T-helper 2 cell (primary cell): ENCODE measurements around the gene MGAT5B.

ENCODE experiments used
- DNase-seq, 5 experiments: peaks; one replicate each; pipeline versions ENCODE4 v3.0.0 to v3.0.0-alpha.2; 2012 to 2022

The MGAT5B gene

DNA sequence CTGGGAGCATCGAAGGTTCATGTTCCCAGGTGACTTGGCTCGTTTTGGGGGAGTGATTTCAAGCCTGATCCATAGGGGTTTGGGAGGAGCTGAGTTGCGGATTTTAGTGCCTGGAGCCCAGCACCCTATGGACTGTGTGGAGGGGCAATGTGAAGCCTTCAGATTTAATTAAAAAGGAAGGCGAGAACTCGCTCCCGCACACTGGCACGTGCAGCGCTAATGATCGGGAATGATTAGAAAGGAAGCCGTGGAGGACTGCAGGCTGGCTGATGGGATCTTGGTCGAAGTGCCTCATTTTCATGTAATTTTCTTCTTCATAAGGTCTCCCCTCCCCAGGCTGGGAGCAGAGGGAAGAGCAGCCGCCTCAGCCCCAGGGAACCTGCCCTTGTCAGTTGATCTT is 12.8 kb downstream of the MGAT5B start:
- no peak for DNase-seq

DNA sequence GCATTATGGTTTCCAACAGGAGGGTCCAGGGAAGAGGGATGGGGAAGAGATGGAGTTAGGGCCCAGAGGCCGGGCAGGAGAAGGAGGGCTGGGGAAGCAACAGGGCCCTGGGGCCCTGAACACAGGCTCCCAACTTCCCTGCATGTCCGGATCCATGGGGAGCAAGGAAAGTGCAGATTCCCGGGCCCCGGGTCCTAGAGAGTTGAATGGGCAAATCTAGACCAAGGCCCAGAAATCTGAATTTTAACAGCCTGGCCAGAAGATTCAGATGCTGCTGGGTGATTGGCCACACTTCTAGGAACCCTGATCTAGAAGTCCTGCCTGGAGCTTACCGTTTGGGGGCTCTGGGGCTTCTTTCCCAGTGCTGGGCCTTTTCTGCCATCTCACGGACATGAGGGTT is 13.2 kb downstream of the MGAT5B start:
- DNase-seq, result no peak

DNA sequence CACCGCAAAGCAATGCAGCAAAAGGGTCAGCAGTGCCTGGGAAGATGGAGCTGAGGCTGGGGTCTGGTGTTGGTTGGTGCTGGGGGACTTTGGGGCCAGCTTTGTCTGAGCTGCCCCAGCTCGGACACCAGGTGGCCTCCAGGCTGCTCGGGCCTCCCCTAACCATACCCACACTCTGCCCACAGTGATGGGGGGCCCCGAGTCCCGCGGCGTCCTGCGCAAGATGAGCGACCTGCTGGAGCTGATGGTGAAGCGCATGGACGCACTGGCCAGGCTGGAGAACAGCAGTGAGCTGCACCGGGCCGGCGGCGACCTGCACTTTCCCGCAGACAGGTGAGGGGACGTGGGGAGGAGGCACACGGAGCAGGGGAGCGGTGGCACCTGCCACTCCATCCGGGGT is 13.8 kb downstream of the MGAT5B start:
- DNase-seq, result no peak

DNA sequence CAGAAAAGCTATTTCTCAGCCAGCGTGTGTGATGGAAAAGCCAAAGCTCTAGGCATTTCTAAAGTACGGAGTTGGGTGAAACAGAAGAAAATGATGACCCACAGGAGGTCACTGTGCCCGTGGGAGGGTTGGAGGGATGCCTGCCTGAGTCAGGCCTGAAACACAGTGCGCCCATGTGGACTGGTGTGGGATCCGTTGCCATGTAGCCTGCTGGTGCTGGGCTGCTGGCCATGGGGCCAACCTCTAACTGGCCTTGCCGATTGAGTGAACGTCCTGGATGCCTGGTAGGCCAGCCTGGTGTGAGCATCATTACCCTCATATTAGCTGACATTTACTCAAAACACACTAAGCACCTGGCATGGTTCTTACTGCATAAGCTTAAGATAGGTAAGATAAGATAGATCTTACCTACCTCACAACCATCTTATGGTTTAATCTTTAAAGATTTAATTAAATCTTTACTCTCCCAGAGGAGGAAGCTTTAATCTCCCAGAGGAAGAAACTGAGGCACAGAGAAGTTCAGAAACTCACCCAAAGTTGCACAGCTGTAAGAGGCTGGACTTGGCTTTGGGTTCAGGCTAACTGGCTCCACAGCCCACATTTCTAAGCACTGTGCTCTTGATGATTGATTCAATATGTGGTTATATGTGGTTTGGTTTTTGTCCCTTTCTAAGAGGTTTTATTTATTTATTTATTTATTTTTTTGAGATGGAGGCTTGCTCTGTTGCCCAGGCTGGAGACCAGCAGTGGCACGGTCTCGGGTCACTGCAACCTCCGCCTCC is 15.7 kb downstream of the MGAT5B start:
- DNase-seq, result no peak

DNA sequence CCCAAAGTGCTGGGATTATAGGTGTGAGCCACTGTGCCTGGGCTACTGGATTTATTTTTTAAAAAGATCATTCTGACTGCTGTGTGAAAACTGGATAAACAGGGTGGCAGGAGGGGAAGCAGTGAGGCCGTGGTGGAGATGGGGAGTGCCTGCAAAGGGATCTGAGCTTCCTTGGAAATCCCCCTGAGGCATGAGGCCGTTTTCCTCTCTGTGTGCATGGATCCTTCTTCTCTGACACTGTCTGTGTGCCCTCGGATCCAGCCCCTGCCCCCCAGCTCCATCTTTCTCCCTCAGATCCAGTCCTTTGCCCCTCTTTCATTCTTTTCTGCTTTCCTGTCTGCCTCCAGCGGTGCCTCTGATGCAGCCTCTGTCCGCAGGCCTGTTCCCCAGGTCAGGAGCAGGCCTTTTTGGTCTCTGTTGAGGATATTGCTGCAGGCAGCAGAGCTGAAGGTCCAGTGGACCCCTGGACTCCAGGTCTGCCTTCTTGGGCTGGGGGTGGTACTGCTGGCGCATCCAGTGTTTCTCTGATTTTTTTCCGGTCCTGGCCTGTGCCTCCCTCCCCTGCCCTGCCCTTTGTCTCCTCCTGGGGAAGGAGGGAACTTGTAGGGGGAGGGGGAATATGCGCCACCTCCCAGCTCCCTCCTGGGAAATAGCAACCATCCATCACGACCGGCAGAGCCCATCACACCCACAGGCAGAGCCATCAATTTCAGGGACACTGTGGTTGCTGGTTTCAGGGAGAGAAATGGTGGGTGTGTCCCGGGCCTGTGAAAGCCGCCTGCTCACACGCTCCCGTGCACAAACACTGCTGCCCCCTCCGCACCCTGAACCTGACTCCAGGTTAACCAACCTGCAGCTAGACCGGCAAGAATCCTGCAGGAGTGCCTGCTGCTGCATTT is 17.0 kb downstream of the MGAT5B start:
- DNase-seq, result no peak

DNA sequence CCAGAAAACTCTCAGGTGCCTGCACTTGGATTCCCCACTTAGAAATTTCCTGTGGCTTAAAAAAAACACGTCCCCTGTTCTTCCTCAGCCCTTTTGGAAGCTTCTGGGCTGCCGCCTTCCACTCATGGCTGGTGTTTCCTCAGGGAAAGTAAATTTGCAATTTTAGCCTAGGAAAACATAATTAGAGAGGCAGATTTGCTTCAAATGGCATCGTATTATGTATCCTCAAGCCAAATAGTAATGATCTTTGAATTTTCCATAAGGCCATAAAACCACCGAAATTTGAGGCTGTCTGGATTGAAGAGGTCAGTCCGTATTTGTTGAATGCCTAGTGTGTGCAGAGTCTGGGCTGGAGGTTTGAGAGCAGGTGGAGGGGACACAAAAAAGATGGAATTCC is 17.7 kb downstream of the MGAT5B start:
- no peak for DNase-seq

DNA sequence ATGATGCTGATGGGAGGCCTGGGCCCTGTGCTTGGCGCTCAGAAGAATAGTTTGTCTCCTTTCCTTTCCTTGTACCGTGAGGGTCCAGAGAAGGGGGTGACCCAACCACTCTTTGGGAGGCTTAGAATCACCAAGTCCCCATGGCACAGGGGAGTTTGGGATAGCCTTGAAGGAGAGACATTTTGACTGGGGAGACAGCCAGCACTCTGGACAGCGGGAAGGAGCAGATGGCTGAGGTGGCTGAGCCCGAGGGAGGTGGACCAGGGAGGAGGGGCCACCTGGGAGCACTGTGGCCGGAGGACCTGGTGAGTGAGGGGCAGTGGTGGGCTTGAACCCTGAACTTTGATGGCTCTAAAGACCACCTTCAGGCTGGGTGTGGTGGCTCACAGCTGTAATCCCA is 18.2 kb downstream of the MGAT5B start:
- DNase-seq, result no peak

DNA sequence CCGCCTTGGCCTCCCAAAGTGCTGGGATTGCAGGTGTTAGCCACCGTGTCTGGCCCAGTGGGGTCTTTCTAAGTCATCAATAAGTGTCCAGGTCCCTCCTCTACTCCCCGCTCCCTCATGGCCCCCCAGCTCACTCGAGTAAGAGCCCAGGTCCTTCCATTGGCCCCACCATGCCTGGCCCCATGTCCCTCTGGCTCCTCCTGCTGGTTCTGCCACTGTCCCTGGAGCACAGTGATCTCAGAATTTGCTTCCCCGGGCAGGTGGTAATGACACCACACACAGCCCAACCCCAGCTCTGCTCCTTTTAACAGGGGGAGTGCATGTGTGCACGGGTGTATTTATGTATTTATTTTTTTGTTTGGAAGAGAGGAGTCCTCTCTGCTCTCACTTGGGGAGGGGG is 19.6 kb downstream of the MGAT5B start:
- DNase-seq, result no peak

DNA sequence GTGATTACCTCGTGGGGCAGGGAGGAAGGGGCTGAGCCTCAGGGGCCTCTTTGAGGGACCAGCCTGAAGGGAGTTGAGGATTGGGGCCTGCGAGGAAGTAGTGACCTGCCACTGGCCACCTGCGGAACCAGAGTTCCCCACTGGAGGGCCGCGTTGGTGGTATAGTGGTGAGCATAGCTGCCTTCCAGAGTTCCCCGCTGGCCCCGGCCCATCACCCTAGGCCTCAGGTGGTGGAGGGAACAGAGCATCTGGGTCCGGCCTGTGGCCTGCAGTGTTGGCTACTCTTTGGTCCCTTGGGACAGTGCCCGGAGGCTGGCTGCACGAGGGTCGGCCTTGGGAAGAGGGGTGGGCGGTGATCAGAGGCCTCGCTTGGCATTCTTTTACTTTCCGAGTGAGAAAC is 20.5 kb downstream of the MGAT5B start:
- no peak for DNase-seq

DNA sequence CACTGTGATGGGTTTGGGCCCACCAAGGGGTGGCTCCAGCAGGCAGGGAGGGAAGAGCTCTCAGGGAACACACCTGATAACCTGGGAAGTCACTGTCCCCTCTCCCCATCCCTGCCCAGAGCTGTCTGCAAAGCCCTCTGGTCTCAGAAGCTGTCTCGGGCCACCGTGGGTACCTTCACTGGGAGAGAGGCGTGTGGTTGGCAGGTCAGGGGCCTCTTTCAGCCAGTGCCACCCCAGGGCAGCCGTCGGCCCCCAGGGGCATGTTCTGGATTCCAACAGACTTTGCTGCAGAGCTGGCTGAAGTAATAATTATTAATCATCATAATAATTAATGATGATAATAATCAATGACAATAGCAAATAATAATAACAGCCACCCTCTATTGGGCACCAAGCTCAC is 21.1 kb downstream of the MGAT5B start:
- DNase-seq, result no peak

DNA sequence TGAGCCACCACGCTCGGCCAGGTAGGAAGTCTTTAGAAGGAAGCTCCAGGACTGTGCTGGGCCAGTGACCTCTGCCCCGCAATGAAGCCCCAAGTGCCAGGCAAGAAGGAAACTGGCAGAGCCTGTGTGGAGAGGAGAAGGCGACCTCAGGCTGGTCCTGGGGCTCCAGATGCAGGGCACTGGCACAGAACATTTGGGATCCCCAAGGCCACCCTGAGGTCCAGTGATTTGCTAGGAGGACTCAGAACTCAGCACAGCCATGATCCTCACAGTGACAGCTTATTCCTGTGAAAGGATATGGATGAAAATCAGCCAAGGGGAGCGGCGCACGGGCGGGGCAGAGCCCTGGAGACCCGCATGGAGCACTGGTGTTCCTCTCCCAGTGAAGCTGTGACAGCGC is 24.1 kb downstream of the MGAT5B start:
- DNase-seq, result no peak

DNA sequence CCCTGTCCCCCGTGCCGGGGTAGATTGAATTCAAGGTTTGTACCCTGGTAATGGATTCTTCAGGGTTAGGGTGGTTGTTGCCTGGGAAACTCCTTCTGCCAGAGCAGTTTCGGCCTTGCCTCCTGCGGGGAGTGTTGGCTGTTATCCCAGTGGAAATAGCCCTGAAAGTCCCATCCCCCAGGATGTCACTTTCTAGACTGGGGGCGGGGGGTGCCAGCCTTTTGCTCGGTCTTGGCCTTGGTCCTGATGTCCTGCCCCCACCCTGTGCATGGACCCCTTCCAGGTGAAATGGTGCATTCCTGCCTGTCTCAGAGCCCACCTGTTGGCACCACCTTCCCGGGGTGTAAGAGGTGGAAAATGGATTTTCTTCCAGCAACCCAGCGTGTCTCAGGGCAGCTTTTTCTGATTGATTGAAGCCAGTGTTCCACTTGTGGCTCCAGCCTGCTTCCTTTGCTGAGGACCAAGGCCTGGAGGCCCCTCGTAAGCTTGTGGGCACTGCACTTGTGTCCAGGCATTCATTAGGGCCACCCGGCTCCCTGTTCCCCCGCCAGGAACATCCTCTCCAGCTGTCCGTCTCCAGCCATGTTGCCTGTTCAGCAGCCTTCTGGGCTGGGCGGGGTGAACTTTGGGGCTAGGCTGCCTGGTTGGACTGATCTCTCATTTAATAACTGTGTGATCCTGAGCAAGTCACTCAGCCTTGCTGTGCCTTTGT is 25.6 kb downstream of the MGAT5B start:
- DNase-seq, result no peak

DNA sequence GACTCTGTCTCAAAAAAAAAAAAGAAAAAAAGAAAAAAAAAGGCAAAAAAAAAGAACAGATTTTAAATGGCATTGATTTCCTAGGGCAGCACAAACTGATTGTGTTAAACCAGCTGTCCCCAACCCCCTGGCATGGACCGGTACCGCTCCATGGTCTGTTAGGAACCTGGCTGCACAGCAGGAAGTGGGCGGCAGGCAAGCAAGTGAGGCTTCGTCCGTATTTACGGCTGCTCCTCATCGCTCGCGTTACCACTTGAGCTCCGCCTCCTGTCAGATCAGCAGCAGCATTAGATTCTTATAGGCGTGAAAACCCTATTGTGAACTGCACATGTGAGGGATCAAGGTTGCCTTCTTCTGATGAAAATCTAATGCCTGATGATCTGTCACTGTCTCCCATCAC is 26.6 kb downstream of the MGAT5B start:
- no peak for DNase-seq

DNA sequence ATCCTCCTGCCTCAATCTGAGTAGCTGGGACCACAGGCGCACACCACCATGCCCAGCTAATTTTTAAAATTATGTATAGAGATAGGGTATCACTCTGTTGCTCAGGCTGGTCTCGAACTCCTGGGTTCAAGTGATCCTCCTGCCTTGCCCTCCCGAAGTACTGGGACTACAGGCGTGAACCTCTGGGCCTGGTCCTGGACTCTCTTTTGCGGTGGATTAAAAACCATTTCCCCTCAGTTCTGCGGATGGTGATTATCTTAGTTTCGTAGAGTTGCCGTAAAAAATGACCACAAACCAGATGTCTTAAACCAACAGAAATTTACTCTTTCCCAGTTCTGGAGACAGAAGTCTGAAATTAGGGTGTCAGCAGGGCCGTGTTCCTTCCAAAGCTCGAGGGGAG is 28.8 kb downstream of the MGAT5B start:
- DNase-seq, result no peak

DNA sequence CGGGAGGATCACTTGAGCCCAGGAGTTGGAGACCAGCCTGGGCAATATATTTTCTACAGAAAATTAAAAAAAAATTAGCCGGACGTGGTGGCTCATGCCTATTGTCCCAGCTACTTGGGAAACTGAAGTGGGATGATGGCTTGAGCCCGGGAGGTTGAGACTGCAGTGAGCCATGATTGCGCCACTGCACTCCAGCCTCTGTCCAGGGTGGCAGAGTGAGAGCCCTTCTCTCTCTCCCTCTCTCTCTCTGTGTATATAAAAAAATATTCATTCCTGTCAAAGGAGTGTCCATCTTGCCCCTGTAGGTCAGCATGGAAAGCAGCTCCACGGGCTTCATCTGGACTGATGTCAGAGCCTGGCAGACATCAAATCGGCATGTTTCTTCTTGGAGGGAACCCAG is 31.2 kb downstream of the MGAT5B start:
- DNase-seq, result no peak

DNA sequence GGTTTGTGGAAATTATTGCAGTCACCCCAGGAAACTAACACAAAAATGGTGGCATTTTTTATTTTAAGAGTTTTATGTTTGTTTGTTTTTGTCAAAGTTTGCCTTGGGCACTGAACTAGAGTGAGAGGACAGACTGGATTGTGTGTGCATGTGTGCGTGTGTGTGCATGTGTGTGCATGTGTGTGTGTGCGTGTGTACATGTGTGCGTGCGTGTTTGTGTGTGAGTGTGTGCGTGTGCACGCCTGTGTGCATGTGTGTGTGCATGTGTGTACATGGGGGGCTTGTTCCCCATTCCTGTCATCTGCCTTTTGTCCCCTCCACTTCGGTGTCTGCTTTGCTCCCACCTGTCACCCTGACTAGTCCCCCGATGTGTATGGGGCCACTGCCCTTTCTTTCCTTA is 32.5 kb downstream of the MGAT5B start:
- DNase-seq, result no peak

DNA sequence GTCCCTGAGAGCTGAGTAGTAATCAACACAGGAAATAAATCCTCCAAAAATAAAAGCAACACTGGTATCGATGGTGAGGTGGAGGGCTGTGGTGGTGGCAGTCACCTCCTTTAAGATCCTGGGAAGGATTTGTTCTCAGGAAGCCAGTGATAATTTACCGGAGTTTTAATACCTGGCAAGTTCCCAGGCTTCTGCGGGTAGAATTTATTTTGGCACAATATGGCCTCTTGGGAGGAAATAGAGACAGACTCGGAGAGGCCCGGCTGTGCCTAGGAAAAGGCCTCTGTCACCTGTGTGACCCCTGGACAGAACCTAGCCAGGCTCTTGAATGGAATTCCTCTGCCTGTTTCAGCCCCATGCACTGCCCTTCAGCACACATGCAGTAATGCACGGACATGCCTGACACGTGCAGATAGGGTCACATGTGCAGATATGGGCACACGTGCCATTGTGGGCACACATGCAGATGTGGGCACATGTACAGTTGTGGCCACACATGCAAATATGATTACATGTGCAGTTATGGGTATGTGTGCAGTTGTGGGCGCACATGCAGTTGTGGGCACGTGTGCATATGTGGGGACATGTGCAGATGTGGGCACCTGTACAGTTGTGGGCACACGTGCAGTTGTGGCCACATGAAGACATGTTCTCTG is 33.5 kb downstream of the MGAT5B start:
- no peak for DNase-seq

DNA sequence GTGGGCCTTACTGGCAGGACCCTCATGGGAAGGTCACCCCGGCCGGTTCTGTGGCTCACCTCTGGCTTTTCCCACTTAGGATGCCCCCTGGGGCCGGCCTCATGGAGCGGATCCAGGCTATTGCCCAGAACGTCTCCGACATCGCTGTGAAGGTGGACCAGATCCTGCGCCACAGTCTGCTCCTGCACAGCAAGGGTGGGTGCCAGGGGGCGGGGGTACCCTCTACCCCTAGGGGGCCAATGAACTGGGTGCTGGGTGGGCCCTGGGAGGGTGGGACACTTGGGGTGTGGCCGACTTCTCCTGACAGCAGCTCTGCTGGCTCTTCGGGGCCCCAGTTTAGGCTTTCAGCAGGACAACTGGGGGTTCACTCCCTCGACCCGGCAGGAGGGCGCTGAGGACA is 34.3 kb downstream of the MGAT5B start:
- DNase-seq, result no peak

DNA sequence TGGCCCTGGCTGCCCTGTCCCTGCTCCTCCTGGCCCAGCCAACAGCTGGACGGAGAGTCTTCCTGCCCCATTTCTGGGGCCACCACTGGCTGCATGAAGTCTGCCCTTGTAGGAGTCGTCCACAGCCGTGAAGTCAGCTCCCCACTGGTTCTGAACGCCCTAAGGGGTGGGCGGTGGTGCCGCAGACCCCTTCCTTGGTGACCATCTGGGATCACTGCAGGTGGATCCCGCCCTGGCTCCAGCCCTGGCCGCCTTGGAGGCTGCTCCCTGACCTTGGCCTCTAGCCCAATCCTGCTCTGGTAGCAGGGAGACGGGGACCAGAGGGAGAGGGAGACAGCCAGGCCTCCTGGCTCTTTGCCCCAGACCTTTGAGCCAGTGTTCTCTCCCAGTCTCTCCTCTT is 35.4 kb downstream of the MGAT5B start:
- DNase-seq, result no peak

DNA sequence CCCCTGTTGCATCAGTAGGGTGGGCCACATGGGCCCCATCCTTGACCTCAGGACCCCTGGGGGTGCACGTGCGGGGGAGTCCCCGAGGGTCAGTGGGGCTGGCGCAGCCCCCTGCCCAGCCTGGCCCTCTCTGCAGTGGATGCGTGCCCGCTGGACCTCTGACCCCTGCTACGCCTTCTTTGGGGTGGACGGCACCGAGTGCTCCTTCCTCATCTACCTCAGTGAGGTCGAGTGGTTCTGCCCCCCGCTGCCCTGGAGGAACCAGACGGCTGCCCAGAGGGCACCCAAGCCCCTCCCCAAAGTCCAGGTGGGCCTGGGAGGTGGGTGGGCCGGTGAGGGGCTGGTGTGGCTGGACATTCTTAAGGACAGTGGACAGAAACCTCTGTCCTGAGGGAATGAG is 35.9 kb downstream of the MGAT5B start:
- no peak for DNase-seq

DNA sequence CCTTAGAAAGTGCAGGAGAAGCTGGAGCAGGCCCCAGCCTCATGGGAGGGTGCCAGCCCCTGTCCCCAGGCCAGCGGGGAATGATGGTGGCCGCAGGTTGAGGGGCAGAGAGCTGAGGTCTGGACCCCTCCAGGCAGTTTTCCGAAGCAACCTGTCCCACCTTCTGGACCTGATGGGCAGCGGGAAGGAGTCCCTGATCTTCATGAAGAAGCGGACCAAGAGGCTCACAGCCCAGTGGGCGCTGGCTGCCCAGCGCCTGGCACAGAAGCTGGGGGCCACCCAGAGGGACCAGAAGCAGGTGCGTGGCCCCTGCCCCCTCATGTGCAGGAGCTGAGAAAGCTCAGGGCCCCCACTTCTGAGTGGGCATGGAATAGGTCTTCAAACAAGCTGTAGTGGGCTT is 36.8 kb downstream of the MGAT5B start:
- no peak for DNase-seq

DNA sequence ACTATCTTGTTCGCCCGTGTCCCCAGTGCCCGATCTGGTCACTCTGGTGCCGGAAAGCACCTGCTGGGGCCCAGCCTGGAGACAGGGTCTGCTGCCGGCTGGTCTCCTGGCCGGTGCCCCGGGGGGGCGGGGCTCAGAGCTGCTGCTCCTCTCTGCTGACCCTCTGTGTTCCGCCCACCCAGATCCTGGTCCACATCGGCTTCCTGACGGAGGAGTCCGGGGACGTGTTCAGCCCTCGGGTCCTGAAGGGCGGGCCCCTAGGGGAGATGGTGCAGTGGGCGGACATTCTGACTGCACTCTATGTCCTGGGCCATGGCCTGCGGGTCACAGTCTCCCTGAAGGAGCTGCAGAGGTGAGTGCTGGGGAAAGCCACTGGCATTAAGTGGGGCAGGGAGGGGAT is 37.6 kb downstream of the MGAT5B start:
- no peak for DNase-seq

DNA sequence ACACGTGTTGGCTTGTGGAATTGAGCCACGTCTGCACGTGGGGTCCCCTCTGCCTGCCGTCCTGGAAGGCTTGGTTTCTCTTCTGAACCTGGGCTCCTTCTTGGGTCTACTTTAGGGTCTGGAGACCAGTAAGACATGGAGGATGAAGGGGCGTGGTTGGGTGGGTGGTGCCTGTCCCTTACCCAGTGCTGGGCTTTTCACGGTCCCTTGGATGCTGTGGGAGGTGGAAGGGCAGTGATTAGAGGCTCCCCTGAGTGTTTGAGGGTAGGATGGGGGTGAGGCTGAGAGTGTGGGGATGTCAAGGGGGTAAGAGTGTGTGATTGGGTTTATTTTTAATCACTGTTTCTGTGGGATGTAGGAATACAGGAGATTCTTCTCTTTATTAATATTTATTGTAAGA is 38.3 kb downstream of the MGAT5B start:
- DNase-seq, result no peak
